SK-N-MC (cell line): ENCODE results near the gene KAZN.

Experiments used
- EZH2 ChIP-seq: fragments of 200-600 bp; sonication (generic); IDR thresholded peaks from one replicate; pipeline ENCODE4 v1.6.1; 2017; ENCODE audit warnings: antibody characterized with exemption
- POLR2AphosphoS5 ChIP-seq: IDR thresholded peaks from 2 replicates; pipeline ENCODE4 v1.6.1; 2012; ENCODE audit warnings: mild to moderate bottlenecking, low read depth, low read length, borderline replicate concordance

DNA sequence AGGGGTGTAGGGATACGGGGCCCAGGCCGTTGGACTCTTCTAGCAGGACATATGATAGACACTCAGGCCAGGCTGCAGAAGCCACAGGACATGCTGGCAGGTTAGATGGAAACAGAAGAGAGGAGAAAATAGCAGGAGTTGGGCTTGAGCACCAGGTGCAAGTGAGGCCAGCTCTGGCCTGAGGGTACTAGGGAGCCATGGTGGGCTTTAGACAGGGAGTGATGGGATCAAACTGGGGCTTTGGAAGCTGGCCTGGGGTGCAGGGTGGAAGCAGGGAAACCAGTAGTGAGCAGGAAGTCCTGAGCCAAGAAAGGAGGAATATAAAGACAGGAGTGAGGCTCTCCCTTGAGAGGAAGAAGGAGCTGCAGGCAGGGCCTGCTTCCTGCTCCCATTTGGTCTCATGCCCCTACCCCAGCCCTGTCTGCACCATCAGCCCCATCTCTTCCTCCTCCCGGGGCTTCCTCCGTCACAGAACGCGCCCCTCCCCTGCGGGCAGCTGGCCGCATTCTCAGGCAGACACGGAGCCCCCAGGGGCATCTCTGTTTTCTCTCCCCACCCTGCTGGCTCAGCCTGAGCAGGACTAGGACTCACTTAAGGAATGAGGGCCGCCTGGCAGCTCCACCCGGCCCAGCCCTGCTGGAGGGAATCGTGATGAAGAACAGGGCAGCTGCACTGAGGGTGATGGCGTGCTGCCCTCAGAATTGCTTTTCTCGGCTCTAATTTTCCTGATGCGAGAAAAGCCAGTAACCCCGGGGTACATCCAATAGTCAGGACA, 389.5 kb downstream of the KAZN start:
- TF ChIP-seq EZH2 (no peak), POLR2AphosphoS5 (no peak)
